Naive thymus-derived CD4-positive, alpha-beta T cell (primary cell): ENCODE measurements around the gene ADAMTS16. TPM values are rescaled to one million over a fixed set of nuclear protein-coding genes. Genes with fewer than 3 reads are reported as not detected.

ENCODE experiments used
- ATAC-seq: fragments of 150-1000 bp; cut with Tn5 transposase; 2 replicates; pipeline ENCODE4 v1.10.0; 2021; ENCODE audit warnings: mild to moderate bottlenecking, moderate library complexity
- CTCF ChIA-PET: fragments of 350-600 bp; sonication (Branson Sonifier 250); formaldehyde crosslinking; loops from one replicate; lab custom pipeline; 2021; ENCODE audit warnings: antibody characterized with exemption; lab: Charles Lee
- POLR2A ChIA-PET: fragments of 350-600 bp; sonication (Branson Sonifier 250); formaldehyde crosslinking; loops from one replicate; lab custom pipeline; 2021; ENCODE audit warnings: antibody characterized with exemption, inconsistent platforms; lab: Charles Lee
- DNase-seq, 9 donors: peaks; one replicate each; pipeline versions ENCODE4 v3.0.0 to v3.0.0-alpha.2; 2020 to 2022; ENCODE audit warnings: mixed read lengths in 1 of 9
- H3K27ac ChIP-seq: one replicate; pipeline ENCODE4 v1.7.0; 2013; ENCODE audit warnings: mild to moderate bottlenecking, low read depth, low read length, moderate library complexity
- H3K27me3 ChIP-seq, 2 donors: one replicate each; pipeline ENCODE4 v1.7.0; 2013; ENCODE audit warnings: low read length in 2 of 2, mild to moderate bottlenecking in 2 of 2, moderate library complexity in 2 of 2; ENCODE audit not compliant: control insufficient read depth in 2 of 2, insufficient read depth in 2 of 2
- H3K36me3 ChIP-seq, 3 experiments: 1 replicate in 2 of 3; 2 replicates in 1 of 3; pipeline ENCODE4 v1.7.0; 2013; ENCODE audit warnings: low read length in 3 of 3, mild to moderate bottlenecking in 3 of 3, moderate library complexity in 1 of 3; ENCODE audit not compliant: insufficient read depth in 3 of 3, control insufficient read depth in 2 of 3
- H3K4me1 ChIP-seq, 2 donors: one replicate each; pipeline ENCODE4 v1.7.0; 2013; ENCODE audit warnings: low read length in 2 of 2, mild to moderate bottlenecking in 2 of 2, moderate library complexity in 1 of 2; ENCODE audit not compliant: control insufficient read depth in 2 of 2, insufficient read depth in 2 of 2
- H3K4me3 ChIP-seq: 2 replicates; pipeline ENCODE4 v1.7.0; 2013; ENCODE audit warnings: mild to moderate bottlenecking, low read length
- H3K9me3 ChIP-seq, 3 experiments: 1 replicate in 2 of 3; 2 replicates in 1 of 3; pipeline ENCODE4 v1.7.0; 2013; ENCODE audit warnings: low read length in 3 of 3; ENCODE audit not compliant: control insufficient read depth in 2 of 3
- H3K27ac Mint-ChIP-seq, 9 donors: one replicate each; pipeline ENCODE4 v1.8.0; 2020 to 2022; ENCODE audit warnings: mixed read lengths in 9 of 9, mild to moderate bottlenecking in 8 of 9, moderate library complexity in 5 of 9, inconsistent platforms in 2 of 9
- H3K27me3 Mint-ChIP-seq, 5 donors: one replicate each; pipeline ENCODE4 v1.8.0; 2021 to 2022; ENCODE audit warnings: mixed read lengths in 5 of 5, mild to moderate bottlenecking in 1 of 5
- H3K36me3 Mint-ChIP-seq, 5 donors: one replicate each; pipeline ENCODE4 v1.8.0; 2020 to 2022; ENCODE audit warnings: mixed read lengths in 5 of 5, mild to moderate bottlenecking in 3 of 5, inconsistent platforms in 1 of 5
- H3K4me1 Mint-ChIP-seq, 7 donors: one replicate each; pipeline ENCODE4 v1.8.0; 2020 to 2022; ENCODE audit warnings: mixed read lengths in 7 of 7, mild to moderate bottlenecking in 3 of 7, inconsistent platforms in 1 of 7
- H3K4me3 Mint-ChIP-seq, 10 donors: one replicate each; pipeline ENCODE4 v1.8.0; 2020 to 2022; ENCODE audit warnings: mild to moderate bottlenecking in 10 of 10, mixed read lengths in 10 of 10, moderate library complexity in 6 of 10, inconsistent platforms in 2 of 10
- H3K9me3 Mint-ChIP-seq, 11 donors: one replicate each; pipeline ENCODE4 v1.8.0; 2020 to 2022; ENCODE audit warnings: mixed read lengths in 11 of 11, mild to moderate bottlenecking in 4 of 11, inconsistent platforms in 1 of 11, moderate library complexity in 1 of 11
- intact Hi-C, 2 donors: fragments of 100-400 bp; cut with micrococcal nuclease; formaldehyde crosslinking; loops; one replicate each; pipeline ENCODE4 v1.15.1; 2023
- polyA plus RNA-seq, 2 donors: library from polyadenylated mRNA; unstranded; fragments of 300-500 nt; fragmentation: Illumina TruSeq; gene quantifications; one replicate each; pipeline ENCODE4 v1.2.3, GENCODE V29; 2021
- total RNA-seq, 6 experiments: library from RNA in 5 of 6; stranded (reverse) in 5 of 6; gene quantifications; 1 replicate in 5 of 6; 2 replicates in 1 of 6; pipeline ENCODE4 v1.2.3 and lab custom pipeline; 2021 to 2026

Gene ADAMTS16
- total and polyA plus RNA-seq, 7 experiments from 2014 or later = not detected

DNA sequence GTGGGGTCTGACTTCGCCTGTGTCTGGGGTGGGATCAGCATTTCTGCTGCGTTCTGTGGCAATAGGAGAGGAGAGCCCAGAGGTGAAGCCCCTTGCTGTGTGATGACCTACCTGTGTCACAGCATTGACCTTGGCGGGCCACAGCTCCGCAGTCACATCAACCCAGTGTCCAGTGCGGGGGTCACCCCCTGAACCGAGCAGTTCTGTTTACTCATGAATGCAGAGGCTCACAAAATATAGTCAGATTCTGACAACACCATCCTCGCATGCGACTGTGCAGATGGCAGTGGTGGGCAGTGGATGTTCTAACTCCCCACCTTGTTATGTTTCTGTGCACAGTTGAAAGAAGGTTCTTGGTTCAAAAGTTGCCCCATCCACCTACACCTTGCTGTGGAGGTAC lies 100.1 kb downstream of the ADAMTS16 start:
- no peaks in the 10 kb centered on the region for H3K4me1 Mint-ChIP-seq
- Histone ChIP-seq H3K27ac (no peak overlapping the region), H3K4me1 (no peaks in the 10 kb centered on the region), H3K27me3 (no peaks in the 10 kb centered on the region), H3K4me3 (no peak overlapping the region), H3K9me3 (no peaks in the 10 kb centered on the region), H3K36me3 (no peaks in the 10 kb centered on the region)
- H3K4me3 Mint-ChIP-seq = no peak overlapping the region
- no peak for DNase-seq
- peaks cover 0 to 3% (median 0%) of the 10 kb centered on the region in 5 donors for H3K36me3 Mint-ChIP-seq
- CTCF ChIA-PET = no interaction called here
- H3K27ac Mint-ChIP-seq = no peak overlapping the region
- POLR2A ChIA-PET = no interaction called here
- H3K9me3 Mint-ChIP-seq = peaks cover 0 to 11% (median 3%) of the 10 kb centered on the region in 11 donors
- intact Hi-C loops = no loop called here
- peaks cover 0 to 23% (median 0%) of the 10 kb centered on the region in 5 donors for H3K27me3 Mint-ChIP-seq
- ATAC-seq = no peak

DNA sequence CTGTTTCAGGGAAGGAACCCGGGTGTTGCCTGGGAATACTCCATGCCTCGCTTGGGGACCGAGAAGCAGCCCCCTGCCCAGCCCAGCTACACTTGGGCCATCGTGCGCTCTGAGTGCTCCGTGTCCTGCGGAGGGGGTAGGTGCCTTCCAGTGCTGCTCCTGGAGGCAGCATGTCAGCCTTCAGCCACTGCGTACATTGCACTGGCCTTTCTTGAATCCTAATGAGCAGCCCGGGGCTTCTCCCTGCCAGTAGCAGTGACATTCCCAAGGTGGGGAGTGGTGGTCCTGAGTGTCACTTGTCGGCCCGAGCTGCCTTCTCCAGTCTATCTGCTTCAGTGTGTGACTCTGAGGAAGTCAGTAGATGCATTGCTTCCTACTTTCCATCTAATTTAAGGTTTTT lies 101.9 kb downstream of the ADAMTS16 start:
- Histone ChIP-seq H3K27me3 (no peaks in the 10 kb centered on the region), H3K4me3 (no peak overlapping the region), H3K36me3 (no peaks in the 10 kb centered on the region), H3K27ac (no peak overlapping the region), H3K9me3 (no peaks in the 10 kb centered on the region), H3K4me1 (no peaks in the 10 kb centered on the region)
- intact Hi-C loops = no loop called here
- Mint-ChIP-seq H3K27ac (no peak overlapping the region), H3K4me3 (no peak overlapping the region), H3K36me3 (peaks cover 0 to 2% (median 0%) of the 10 kb centered on the region in 5 donors), H3K27me3 (peaks cover 0 to 25% (median 0%) of the 10 kb centered on the region in 5 donors), H3K4me1 (no peaks in the 10 kb centered on the region), H3K9me3 (peaks cover 0 to 11% (median 3%) of the 10 kb centered on the region in 11 donors)
- POLR2A ChIA-PET = no interaction called here
- CTCF ChIA-PET = no interaction called here
- DNase-seq (no peak), ATAC-seq (no peak)

DNA sequence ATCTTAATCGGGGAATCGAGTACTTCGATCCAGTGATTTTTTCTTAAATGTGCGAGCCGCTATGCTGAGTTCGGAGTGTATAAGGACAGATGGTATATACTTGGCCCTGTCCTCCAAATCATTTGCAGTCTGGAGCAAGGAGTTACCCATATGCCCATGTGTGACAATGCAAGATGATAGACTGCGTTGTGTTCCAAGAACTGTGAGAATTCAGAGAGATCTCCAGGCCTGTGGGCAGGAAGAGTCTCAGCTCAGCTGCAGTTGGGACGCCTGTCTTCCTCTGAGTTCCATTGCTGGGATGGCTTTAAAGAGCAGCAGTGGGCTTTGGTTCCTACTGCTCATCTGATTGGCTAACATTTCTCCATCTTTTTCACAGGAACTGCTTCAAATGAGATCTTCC lies 106.6 kb downstream of the ADAMTS16 start:
- Mint-ChIP-seq H3K27ac (no peak overlapping the region), H3K4me3 (no peak overlapping the region), H3K27me3 (peaks cover 0 to 38% (median 4%) of the 10 kb centered on the region in 5 donors), H3K9me3 (peaks cover 0 to 5% (median 1%) of the 10 kb centered on the region in 11 donors), H3K36me3 (no peaks in the 10 kb centered on the region), H3K4me1 (no peaks in the 10 kb centered on the region)
- H3K36me3 ChIP-seq = no peaks in the 10 kb centered on the region
- H3K27me3 ChIP-seq = no peaks in the 10 kb centered on the region
- no peak for DNase-seq
- no peak overlapping the region for H3K27ac ChIP-seq
- no peaks in the 10 kb centered on the region for H3K9me3 ChIP-seq
- no peaks in the 10 kb centered on the region for H3K4me1 ChIP-seq
- CTCF ChIA-PET = no interaction called here
- no peak for ATAC-seq
- POLR2A ChIA-PET = no interaction called here
- no peak overlapping the region for H3K4me3 ChIP-seq
- intact Hi-C loops = no loop called here

DNA sequence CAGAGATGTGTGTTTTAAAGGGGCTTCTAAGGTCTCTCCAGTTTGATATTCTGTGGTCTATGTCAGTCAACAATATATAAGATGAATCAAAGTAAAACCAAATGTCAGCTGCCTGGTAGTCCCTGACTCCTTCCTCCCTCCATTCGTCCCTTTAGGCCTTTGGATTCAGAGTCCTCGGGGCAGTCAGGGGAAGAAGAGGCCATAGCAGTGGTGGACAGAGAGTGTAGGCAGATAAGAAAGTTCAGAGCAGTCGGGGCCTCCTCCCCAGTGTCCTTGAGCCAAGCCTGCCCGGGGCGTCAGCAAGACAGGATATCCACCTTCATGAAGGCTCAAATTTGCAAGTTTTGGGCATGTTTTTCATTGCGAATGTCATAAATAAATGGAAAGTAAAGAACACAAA lies 110.6 kb downstream of the ADAMTS16 start:
- intact Hi-C loops = no loop called here
- peaks cover 5 to 31% (median 10%) of the 10 kb centered on the region in 11 donors for H3K9me3 Mint-ChIP-seq
- no peaks in the 10 kb centered on the region for H3K36me3 ChIP-seq
- H3K4me3 ChIP-seq = no peak overlapping the region
- no peak overlapping the region for H3K27ac Mint-ChIP-seq
- H3K4me3 Mint-ChIP-seq = no peak overlapping the region
- no peaks in the 10 kb centered on the region for H3K27me3 ChIP-seq
- H3K27ac ChIP-seq = no peak overlapping the region
- H3K27me3 Mint-ChIP-seq = peaks cover 0 to 29% (median 4%) of the 10 kb centered on the region in 5 donors
- no peaks in the 10 kb centered on the region for H3K4me1 Mint-ChIP-seq
- no peaks in the 10 kb centered on the region for H3K4me1 ChIP-seq
- ChIA-PET CTCF (no interaction called here), POLR2A (no interaction called here)
- ATAC-seq (no peak), DNase-seq (no peak)
- peaks cover 0 to 7% (median 0%) of the 10 kb centered on the region in 3 experiments for H3K9me3 ChIP-seq
- H3K36me3 Mint-ChIP-seq = no peaks in the 10 kb centered on the region

DNA sequence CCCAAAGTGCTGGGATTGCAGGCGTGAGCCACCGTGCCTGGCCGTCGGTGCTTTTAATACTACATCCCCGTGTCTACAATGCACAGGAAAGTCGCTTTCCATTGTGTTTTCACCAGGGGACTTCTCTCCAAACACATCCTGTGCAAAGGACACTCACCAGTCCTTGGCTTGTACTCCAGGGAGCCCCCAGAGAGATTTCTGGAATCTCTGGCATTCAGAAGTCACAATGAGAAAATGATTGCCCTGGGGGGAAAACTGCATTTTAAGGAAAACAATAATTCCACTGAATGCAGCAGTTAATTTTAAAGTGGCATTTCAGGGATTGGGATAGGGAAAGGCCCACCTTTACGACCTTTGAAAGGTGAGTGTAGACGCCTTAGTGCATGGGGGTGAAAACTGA lies 112.0 kb downstream of the ADAMTS16 start:
- Histone ChIP-seq H3K27me3 (no peaks in the 10 kb centered on the region), H3K27ac (no peak overlapping the region), H3K4me1 (no peaks in the 10 kb centered on the region), H3K4me3 (no peak overlapping the region), H3K36me3 (no peaks in the 10 kb centered on the region), H3K9me3 (peaks cover 0 to 14% (median 0%) of the 10 kb centered on the region in 3 experiments)
- Mint-ChIP-seq H3K9me3 (peaks cover 6 to 37% (median 15%) of the 10 kb centered on the region in 11 donors), H3K36me3 (no peaks in the 10 kb centered on the region), H3K4me1 (no peaks in the 10 kb centered on the region), H3K27ac (no peak overlapping the region), H3K4me3 (no peak overlapping the region), H3K27me3 (peaks cover 0 to 25% (median 4%) of the 10 kb centered on the region in 5 donors)
- intact Hi-C loops = no loop called here
- ATAC-seq = no peak
- ChIA-PET POLR2A (no interaction called here), CTCF (no interaction called here)
- DNase-seq = no peak

DNA sequence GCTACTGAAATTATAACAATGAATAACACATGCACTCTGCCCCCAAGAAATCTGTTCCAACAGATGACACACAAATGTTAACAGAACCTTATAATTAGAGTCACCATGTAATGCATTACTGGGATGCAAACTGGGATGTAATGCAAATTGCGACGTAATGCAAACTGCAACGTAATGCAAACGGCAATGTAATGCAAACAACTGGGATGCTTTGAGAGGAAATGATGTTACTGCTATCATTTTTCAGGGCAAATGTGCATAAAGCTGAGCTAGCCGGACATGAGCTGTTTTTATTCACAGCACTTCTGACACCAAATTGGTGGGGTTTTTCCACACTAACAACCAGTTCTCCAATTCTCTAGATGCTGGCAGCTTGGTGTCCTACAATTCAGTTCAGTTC lies 117.2 kb downstream of the ADAMTS16 start:
- Mint-ChIP-seq H3K36me3 (no peaks in the 10 kb centered on the region), H3K9me3 (peaks cover 6 to 46% (median 15%) of the 10 kb centered on the region in 11 donors), H3K27ac (no peak overlapping the region), H3K4me3 (no peak overlapping the region), H3K27me3 (peaks cover 0 to 11% (median 4%) of the 10 kb centered on the region in 5 donors), H3K4me1 (no peaks in the 10 kb centered on the region)
- Histone ChIP-seq H3K27me3 (no peaks in the 10 kb centered on the region), H3K27ac (no peak overlapping the region), H3K9me3 (peaks cover 0 to 14% (median 0%) of the 10 kb centered on the region in 3 experiments), H3K4me1 (no peaks in the 10 kb centered on the region), H3K4me3 (no peak overlapping the region), H3K36me3 (no peaks in the 10 kb centered on the region)
- ChIA-PET CTCF (interaction anchor here (0.6 kb wide), 1 partner anchor 864 kb away, joined by 3 read pairs; no protein-coding TSS in a partner anchor), POLR2A (no interaction called here)
- intact Hi-C loops = no loop called here
- no peak for ATAC-seq
- no peak for DNase-seq

DNA sequence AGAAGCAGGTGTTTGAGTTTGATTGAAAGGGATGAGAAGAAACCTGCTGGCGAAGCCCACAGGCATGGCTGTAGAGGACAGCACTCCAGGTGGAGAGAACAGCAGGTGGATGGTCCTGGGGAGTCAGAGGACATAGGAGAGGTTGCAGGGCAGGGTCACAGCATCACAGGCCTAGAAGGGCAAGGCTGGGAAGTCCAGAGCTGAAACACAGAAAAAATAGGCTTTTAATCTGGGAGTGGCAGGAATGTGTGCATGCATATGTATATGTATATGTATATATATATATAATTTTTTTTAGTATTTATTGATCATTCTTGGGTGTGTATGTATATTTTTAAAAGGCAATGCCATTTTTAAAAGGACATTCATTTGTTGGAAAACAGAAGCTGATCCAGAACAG lies 118.4 kb downstream of the ADAMTS16 start:
- H3K4me3 ChIP-seq = no peak overlapping the region
- no peak overlapping the region for H3K4me3 Mint-ChIP-seq
- no peaks in the 10 kb centered on the region for H3K4me1 ChIP-seq
- CTCF ChIA-PET = no interaction called here
- H3K4me1 Mint-ChIP-seq = no peaks in the 10 kb centered on the region
- H3K9me3 ChIP-seq = peaks cover 0 to 12% (median 0%) of the 10 kb centered on the region in 3 experiments
- no peaks in the 10 kb centered on the region for H3K36me3 Mint-ChIP-seq
- intact Hi-C loops = no loop called here
- ATAC-seq = no peak
- peaks cover 4 to 36% (median 15%) of the 10 kb centered on the region in 11 donors for H3K9me3 Mint-ChIP-seq
- H3K27ac ChIP-seq = no peak overlapping the region
- H3K27ac Mint-ChIP-seq = no peak overlapping the region
- H3K36me3 ChIP-seq = no peaks in the 10 kb centered on the region
- DNase-seq = no peak
- H3K27me3 Mint-ChIP-seq = peaks cover 0 to 7% (median 4%) of the 10 kb centered on the region in 5 donors
- POLR2A ChIA-PET = no interaction called here
- no peaks in the 10 kb centered on the region for H3K27me3 ChIP-seq
